Nephron progenitor cell (in vitro differentiated cells): Measurements from ENCODE around the gene RPS29.

Source experiments
- DNase-seq: peaks from one replicate; pipeline ENCODE4 v3.0.0; 2021
- H3K27ac Mint-ChIP-seq: 2 replicates; pipeline ENCODE4 v1.8.0; 2021; ENCODE audit warnings: mild to moderate bottlenecking, moderate library complexity, mixed read lengths
- H3K27me3 Mint-ChIP-seq: 2 replicates; pipeline ENCODE4 v1.8.0; 2021; ENCODE audit warnings: mild to moderate bottlenecking, low read depth, mixed read lengths; ENCODE audit not compliant: poor library complexity
- H3K36me3 Mint-ChIP-seq: 2 replicates; pipeline ENCODE4 v1.8.0; 2021; ENCODE audit warnings: low read depth, mixed read lengths
- H3K4me1 Mint-ChIP-seq: 2 replicates; pipeline ENCODE4 v1.8.0; 2021; ENCODE audit warnings: mixed read lengths
- H3K4me3 Mint-ChIP-seq: 2 replicates; pipeline ENCODE4 v1.8.0; 2021; ENCODE audit warnings: mild to moderate bottlenecking, moderate library complexity, mixed read lengths
- H3K9me3 Mint-ChIP-seq: 2 replicates; pipeline ENCODE4 v1.8.0; 2021; ENCODE audit warnings: mild to moderate bottlenecking, moderate library complexity, mixed read lengths
- TF ChIP-seq, protein P1 (sequence below): fragments of 200-600 bp; sonication (generic); IDR thresholded peaks from 2 replicates; pipeline ENCODE4 v1.5.0; 2021; ENCODE audit warnings: antibody characterized with exemption

The RPS29 gene

DNA sequence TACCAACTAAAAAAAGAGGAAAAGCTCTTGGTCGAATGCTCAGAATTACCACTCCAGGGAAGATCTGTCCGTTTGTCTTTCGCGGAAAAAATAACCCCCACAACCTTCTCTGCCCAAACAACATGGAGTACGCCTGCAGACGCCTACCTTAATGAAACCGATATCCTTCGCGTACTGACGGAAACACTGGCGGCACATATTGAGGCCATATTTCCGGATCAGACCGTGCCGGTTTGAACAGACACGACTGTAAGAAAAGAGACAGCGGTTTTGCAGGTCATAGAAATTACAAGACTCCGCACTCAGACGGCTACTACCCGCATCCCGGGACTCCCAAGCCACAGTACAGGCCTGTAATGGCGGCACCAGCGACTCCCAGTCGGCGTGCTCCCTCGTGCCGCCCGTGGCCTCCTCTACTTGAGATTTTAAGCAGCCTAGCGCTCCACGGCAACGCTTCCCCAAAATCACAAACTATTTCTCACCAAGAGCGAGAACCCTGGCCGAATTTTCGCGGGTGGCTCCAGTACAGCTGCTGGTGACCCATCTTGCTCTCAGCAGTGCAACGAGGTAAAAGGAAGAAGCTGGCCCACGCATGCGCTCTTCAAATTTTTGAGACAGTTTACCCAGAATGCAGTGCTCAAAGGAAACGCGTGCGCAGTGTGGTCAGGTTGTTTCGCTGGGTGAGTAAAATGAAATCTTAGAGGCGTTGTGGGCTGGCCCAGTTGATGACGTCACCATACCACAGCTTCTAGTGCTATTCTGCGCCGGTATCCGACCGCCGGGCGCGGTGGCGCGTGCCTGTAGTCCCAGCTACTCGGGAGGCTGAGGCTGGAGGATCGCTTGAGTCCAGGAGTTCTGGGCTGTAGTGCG lies at the start of gene RPS29:
Gene RPS29, minus strand, starts transcription at position 578 of the 870 bp plus-strand sequence. Its CDS starts 34 bp downstream, at position 544.
- TF ChIP-seq, protein P1, sequence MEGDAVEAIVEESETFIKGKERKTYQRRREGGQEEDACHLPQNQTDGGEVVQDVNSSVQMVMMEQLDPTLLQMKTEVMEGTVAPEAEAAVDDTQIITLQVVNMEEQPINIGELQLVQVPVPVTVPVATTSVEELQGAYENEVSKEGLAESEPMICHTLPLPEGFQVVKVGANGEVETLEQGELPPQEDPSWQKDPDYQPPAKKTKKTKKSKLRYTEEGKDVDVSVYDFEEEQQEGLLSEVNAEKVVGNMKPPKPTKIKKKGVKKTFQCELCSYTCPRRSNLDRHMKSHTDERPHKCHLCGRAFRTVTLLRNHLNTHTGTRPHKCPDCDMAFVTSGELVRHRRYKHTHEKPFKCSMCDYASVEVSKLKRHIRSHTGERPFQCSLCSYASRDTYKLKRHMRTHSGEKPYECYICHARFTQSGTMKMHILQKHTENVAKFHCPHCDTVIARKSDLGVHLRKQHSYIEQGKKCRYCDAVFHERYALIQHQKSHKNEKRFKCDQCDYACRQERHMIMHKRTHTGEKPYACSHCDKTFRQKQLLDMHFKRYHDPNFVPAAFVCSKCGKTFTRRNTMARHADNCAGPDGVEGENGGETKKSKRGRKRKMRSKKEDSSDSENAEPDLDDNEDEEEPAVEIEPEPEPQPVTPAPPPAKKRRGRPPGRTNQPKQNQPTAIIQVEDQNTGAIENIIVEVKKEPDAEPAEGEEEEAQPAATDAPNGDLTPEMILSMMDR: no peak
- H3K27me3 Mint-ChIP-seq: peaks cover 2% of the 10 kb centered on the region
- H3K4me1 Mint-ChIP-seq: peaks cover 42% of the 10 kb centered on the region
- H3K27ac Mint-ChIP-seq: peak within 1 kb of the TSS; percentile 88
- DNase-seq: peak; percentile 96
- H3K36me3 Mint-ChIP-seq: peaks cover 45% of the 10 kb centered on the region
- H3K9me3 Mint-ChIP-seq: no peaks in the 10 kb centered on the region
- peak within 1 kb of the TSS; percentile 94 for H3K4me3 Mint-ChIP-seq

DNA sequence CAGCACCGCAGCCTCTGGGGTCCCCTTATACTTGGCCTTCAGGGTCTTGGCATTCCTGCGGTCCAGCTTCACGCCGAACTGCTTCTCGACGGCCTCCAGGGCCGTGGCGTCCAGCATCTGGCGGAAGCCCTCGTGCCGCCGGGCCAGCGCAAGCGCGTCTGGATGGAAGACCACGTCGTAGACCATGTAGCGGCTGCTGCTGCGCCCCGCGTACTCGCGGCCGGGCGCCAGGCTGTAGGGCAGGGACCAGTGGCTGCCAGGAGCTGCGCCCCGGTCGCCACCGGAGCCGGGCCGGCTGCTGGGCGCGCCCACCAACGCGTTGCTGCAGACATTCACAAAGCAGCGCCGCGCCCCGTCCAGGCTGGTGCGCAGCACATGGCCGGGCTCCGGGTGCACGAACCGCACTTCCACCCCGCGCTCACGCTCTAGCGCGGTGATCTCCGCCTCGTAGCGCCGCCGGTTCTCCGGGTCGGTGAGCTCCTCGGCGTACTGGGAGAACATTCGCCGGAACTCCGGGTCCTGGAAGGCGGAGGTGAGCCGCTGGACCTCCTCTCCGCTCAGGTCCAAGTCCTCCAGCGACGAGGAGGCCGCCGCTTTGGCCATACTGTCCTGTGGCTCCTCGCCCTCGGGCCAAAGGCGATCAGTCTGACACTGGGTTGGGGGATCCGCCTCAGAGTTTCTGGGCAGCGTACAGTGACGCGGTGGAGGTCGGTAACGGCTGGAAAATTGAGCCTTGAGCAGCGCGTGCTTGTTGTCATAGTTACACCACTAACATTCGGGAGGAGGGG lies 48.6 kb upstream of the RPS29 start, which contains the start of gene DNAAF2:
Gene DNAAF2, minus strand, starts transcription at position 698 of the 788 bp plus-strand sequence. Its CDS starts 95 bp downstream, at position 603.
- Mint-ChIP-seq H3K4me3 (peak within 1 kb of the TSS; percentile 98), H3K9me3 (no peaks in the 10 kb centered on the region), H3K36me3 (peaks cover 49% of the 10 kb centered on the region), H3K4me1 (peaks cover 44% of the 10 kb centered on the region), H3K27me3 (peaks cover 2% of the 10 kb centered on the region), H3K27ac (peak within 1 kb of the TSS; percentile 100)
- peak; percentile 73 for DNase-seq
- TF ChIP-seq, protein P1: no peak

DNA sequence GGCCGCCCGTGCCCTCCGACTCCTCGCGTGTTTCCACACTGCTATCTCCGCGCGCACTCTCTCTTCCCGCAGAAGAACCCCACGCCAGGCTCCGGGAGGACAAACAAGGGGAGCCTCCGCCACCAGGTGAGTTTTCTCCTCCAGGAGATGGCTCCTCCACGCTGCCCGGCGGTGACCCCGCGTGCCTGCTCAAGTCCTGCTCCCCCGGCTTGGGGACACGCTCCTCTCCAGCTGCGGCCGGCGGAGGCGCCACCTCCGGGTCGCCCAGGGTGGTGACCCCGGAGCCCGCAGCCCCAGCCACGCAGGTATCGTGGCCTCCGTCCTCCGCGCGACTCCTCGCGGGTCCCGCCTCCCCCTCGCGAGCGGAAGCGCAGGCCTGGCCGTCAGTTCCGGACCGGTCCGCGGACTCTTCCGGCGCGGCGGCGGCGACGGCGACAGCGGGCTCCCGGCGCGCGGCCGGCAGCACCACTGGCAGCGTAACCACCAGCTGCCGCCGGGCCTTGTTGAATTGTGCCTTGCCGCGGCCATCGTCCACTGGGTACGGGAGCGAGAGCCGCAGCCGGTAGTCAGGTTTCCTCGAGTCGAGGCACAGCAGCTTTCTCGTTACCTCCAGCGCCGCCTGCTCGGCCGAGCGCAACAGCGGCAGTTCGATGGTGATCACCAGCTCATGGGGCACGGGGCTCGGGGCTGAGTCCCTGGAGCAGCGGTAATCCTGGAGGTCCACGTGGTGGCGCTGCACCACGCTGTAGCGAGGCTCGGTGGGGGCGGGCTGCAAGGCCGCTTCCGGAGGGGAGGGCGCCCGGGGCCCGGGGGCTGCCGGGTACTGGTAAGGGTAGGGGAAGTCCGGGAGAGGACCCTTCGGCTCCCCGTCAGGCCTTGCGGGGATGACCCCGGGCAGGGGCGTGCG lies 47.7 kb upstream of the RPS29 start:
- peak overlapping the region; percentile 100 for H3K27ac Mint-ChIP-seq
- no peaks in the 10 kb centered on the region for H3K9me3 Mint-ChIP-seq
- peak; percentile 91 for DNase-seq
- peaks cover 2% of the 10 kb centered on the region for H3K27me3 Mint-ChIP-seq
- TF ChIP-seq, protein P1: peak; percentile 78
- H3K36me3 Mint-ChIP-seq: peaks cover 48% of the 10 kb centered on the region
- H3K4me1 Mint-ChIP-seq: peaks cover 44% of the 10 kb centered on the region
- peak overlapping the region; percentile 97 for H3K4me3 Mint-ChIP-seq

DNA sequence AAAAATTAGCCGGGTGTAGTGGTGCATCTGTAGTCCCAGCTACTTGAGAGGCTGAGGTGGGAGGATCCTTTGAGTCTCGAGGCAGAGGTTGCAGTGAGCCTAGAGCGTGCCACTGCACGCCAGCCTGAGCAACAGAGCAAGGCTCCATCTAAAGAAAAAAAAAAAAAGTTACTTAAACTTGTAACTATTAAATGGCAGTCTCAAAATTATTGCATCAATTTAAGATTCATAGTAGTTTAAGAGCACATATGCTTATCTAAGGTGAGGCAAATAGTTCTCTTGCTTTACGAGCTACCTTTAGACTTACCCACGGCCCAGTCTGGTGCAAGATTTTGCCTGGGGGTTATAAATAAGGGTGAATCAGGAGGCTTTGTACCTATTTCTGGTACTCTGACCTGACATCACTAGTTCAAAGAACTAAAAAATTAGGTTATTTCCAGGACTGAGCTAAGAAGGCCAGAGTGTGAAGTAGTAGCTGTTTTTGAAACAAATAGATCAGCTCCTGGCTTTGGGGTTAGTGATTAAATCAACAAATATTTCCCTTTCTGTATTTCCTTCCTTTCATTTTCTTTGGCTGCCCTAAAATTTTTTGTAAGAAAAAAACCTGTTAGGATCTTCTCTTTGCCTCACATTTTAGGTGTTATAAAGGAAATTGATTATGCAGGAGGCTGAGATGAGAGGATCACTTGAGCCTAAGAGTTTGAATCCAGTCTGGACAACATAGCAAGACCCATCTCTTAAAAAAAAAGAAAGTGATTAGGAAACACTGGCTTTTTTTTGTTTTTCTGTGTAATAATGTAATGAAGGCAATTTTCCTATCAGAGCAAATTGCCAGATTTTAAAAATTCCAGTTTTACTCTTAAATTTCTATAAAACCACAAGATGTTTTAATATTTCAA lies 38.0 kb upstream of the RPS29 start:
- Mint-ChIP-seq H3K36me3 (peaks cover 46% of the 10 kb centered on the region), H3K4me3 (no peak overlapping the region), H3K27me3 (no peaks in the 10 kb centered on the region), H3K4me1 (peaks cover 20% of the 10 kb centered on the region), H3K27ac (no peak overlapping the region), H3K9me3 (no peaks in the 10 kb centered on the region)
- TF ChIP-seq, protein P1: no peak
- DNase-seq: no peak

DNA sequence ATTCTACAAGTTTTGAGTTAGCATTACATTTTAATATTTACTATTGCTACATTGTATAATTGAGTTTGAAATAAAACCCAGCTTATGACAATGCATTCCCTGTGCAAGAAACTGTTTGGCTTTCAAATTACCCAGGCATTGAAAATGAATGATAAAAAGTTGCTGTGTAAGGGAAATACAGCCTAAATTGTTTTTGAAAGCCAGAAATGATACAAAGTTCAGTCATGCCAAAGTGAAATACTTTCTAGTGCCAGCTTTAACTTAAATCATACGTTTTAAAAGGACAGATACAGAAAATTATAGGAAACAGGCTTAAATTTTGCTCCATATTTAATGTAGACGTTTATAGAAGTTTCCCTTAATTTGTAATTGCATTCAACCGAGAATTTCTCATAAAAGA lies 37.2 kb upstream of the RPS29 start:
- Mint-ChIP-seq H3K36me3 (peaks cover 45% of the 10 kb centered on the region), H3K9me3 (no peaks in the 10 kb centered on the region), H3K27me3 (no peaks in the 10 kb centered on the region), H3K4me3 (no peak overlapping the region), H3K4me1 (peaks cover 28% of the 10 kb centered on the region), H3K27ac (no peak overlapping the region)
- TF ChIP-seq, protein P1: no peak
- DNase-seq: no peak
